ENCODE data around the gene RALGDS.
"Not testable (repeated sequence)": the region's sequence is repeated elsewhere in the genome, so short reads cannot be mapped to it uniquely, and the experiment has no call there.

RALGDS gene

GRCh38 chr9:133066181-133066983 is 54.7 kb downstream of the RALGDS start:
- no peak overlapping the region for H3K27ac ChIP-seq
- DNase-seq = no peak
- no peak for TF ChIP-seq CTCF (IDR thresholded peaks at IDR 0.05; ENCODE audit: low read depth, low read length, missing control alignments)
- H3K4me3 ChIP-seq (ENCODE audit: low read depth, low read length) = no peak overlapping the region
- in situ Hi-C loops (cut with HindIII; ENCODE audit: low pct_ligation_motif_present, low sequenced_read_pairs) = no loop called here
- H3K27me3 ChIP-seq (replicated peaks) = no peaks in the 10 kb centered on the region
- no peaks in the 10 kb centered on the region for H3K36me3 ChIP-seq (replicated peaks)

GRCh38 chr9:133065070-133065388 is 56.0 kb downstream of the RALGDS start:
- no peaks in the 10 kb centered on the region for H3K27me3 ChIP-seq (replicated peaks)
- in situ Hi-C loops (cut with HindIII; ENCODE audit: low pct_ligation_motif_present, low sequenced_read_pairs) = no loop called here
- no peak for DNase-seq
- TF ChIP-seq CTCF (IDR thresholded peaks at IDR 0.05; ENCODE audit: low read depth, low read length, missing control alignments) = no peak
- H3K4me3 ChIP-seq (ENCODE audit: low read depth, low read length) = no peak overlapping the region
- H3K36me3 ChIP-seq (replicated peaks) = no peaks in the 10 kb centered on the region
- H3K27ac ChIP-seq = no peak overlapping the region

GRCh38 chr9:133064241-133065069 is 56.6 kb downstream of the RALGDS start:
- in situ Hi-C loops (cut with HindIII; ENCODE audit: low pct_ligation_motif_present, low sequenced_read_pairs) = no loop called here
- TF ChIP-seq CTCF (IDR thresholded peaks at IDR 0.05; ENCODE audit: low read depth, low read length, missing control alignments) = no peak

GRCh38 chr9:133063500-133064231 is 57.4 kb downstream of the RALGDS start:
- in situ Hi-C loops (cut with HindIII; ENCODE audit: low pct_ligation_motif_present, low sequenced_read_pairs) = no loop called here
- Histone ChIP-seq H3K27ac (no peak overlapping the region), H3K4me3 (ENCODE audit: low read depth, low read length) (no peak overlapping the region), H3K27me3 (replicated peaks) (no peaks in the 10 kb centered on the region), H3K36me3 (replicated peaks) (no peaks in the 10 kb centered on the region)
- DNase-seq = no peak
- no peak for TF ChIP-seq CTCF (IDR thresholded peaks at IDR 0.05; ENCODE audit: low read depth, low read length, missing control alignments)

More at GRCh38 chr9:133064241-133065069, 56.6 kb downstream of the RALGDS start:
- H3K4me3 ChIP-seq (ENCODE audit: low read depth, low read length) = no peak overlapping the region
- no peak for DNase-seq
- no peaks in the 10 kb centered on the region for H3K36me3 ChIP-seq (replicated peaks)
- H3K27me3 ChIP-seq (replicated peaks) = no peaks in the 10 kb centered on the region
- no peak overlapping the region for H3K27ac ChIP-seq

- Histone ChIP-seq H3K36me3 (replicated peaks) (no peaks in the 10 kb centered on the region), H3K4me3 (ENCODE audit: low read depth, low read length) (no peak overlapping the region), H3K27ac (no peak overlapping the region), H3K27me3 (replicated peaks) (no peaks in the 10 kb centered on the region)
- DNase-seq = no peak
- in situ Hi-C loops (cut with HindIII; ENCODE audit: low pct_ligation_motif_present, low sequenced_read_pairs) = no loop called here
- TF ChIP-seq CTCF (IDR thresholded peaks at IDR 0.05; ENCODE audit: low read depth, low read length, missing control alignments) = no peak
Observed at GRCh38 chr9:133063159-133063499, 57.9 kb downstream of the RALGDS start.

GRCh38 chr9:133062569-133062968 is 58.5 kb downstream of the RALGDS start:
- H3K36me3 ChIP-seq (replicated peaks); H3K27me3 ChIP-seq (replicated peaks); H3K4me3 ChIP-seq (ENCODE audit: low read depth, low read length); in situ Hi-C loops (cut with HindIII; ENCODE audit: low pct_ligation_motif_present, low sequenced_read_pairs); DNase-seq; H3K27ac ChIP-seq: not testable (repeated sequence)

- in situ Hi-C loops (cut with HindIII; ENCODE audit: low pct_ligation_motif_present, low sequenced_read_pairs); H3K27ac ChIP-seq; H3K36me3 ChIP-seq (replicated peaks); H3K4me3 ChIP-seq (ENCODE audit: low read depth, low read length); DNase-seq; H3K27me3 ChIP-seq (replicated peaks): not testable (repeated sequence)
Observed at GRCh38 chr9:133061764-133062145, 59.3 kb downstream of the RALGDS start, which contains the start of gene CEL. TSS of gene CEL (plus strand) at chr9:133061981. CDS start at chr9:133062003, 22 bp downstream.

GRCh38 chr9:133061019-133061763 is 59.8 kb downstream of the RALGDS start:
- in situ Hi-C loops (cut with HindIII; ENCODE audit: low pct_ligation_motif_present, low sequenced_read_pairs); H3K36me3 ChIP-seq (replicated peaks); H3K27ac ChIP-seq; DNase-seq; H3K27me3 ChIP-seq (replicated peaks); H3K4me3 ChIP-seq (ENCODE audit: low read depth, low read length): not testable (repeated sequence)
